ENCODE results near the gene TTYH1.

TTYH1 gene

GRCh38 chr19:54422136-54422535, 6.9 kb downstream of the TTYH1 start:
- DNase-seq (ENCODE audit: low read depth in 3 of 3): no peak

- no peak for DNase-seq (ENCODE audit: low read depth in 3 of 3)
Observed at GRCh38 chr19:54424201-54424600, 8.9 kb downstream of the TTYH1 start.

- no peak for DNase-seq (ENCODE audit: low read depth in 3 of 3)
Observed at GRCh38 chr19:54424660-54425381, 9.6 kb downstream of the TTYH1 start.

GRCh38 chr19:54425382-54425723, 10.1 kb downstream of the TTYH1 start:
- no peak for DNase-seq (ENCODE audit: low read depth in 3 of 3)

- DNase-seq (ENCODE audit: low read depth in 3 of 3): no peak
Observed at GRCh38 chr19:54426291-54426931, 11.1 kb downstream of the TTYH1 start.

GRCh38 chr19:54427586-54427985, 12.3 kb downstream of the TTYH1 start:
- DNase-seq (ENCODE audit: low read depth in 3 of 3): no peak

- DNase-seq (ENCODE audit: low read depth in 3 of 3): no peak
Observed at GRCh38 chr19:54428323-54429175, 13.3 kb downstream of the TTYH1 start.

GRCh38 chr19:54429176-54429495, 13.9 kb downstream of the TTYH1 start:
- no peak for DNase-seq (ENCODE audit: low read depth in 3 of 3)

GRCh38 chr19:54429545-54430227, 14.4 kb downstream of the TTYH1 start:
- DNase-seq (ENCODE audit: low read depth in 3 of 3): no peak

- DNase-seq (ENCODE audit: low read depth in 3 of 3): peak; percentile 17 to 50 (median 26)
Observed at GRCh38 chr19:54430306-54431254, 15.3 kb downstream of the TTYH1 start.

- no peak for DNase-seq (ENCODE audit: low read depth in 3 of 3)
Observed at GRCh38 chr19:54431255-54431838, 16.1 kb downstream of the TTYH1 start.

GRCh38 chr19:54432144-54432738, 17.0 kb downstream of the TTYH1 start:
- DNase-seq (ENCODE audit: low read depth in 3 of 3): no peak

- DNase-seq (ENCODE audit: low read depth in 3 of 3): no peak
Observed at GRCh38 chr19:54433697-54434096, 18.4 kb downstream of the TTYH1 start.

GRCh38 chr19:54434112-54434872, 19.0 kb downstream of the TTYH1 start:
- DNase-seq (ENCODE audit: low read depth in 3 of 3): no peak

GRCh38 chr19:54434873-54435214, 19.6 kb downstream of the TTYH1 start:
- DNase-seq (ENCODE audit: low read depth in 3 of 3): no peak

- DNase-seq (ENCODE audit: low read depth in 3 of 3): no peak
Observed at GRCh38 chr19:54435551-54436016, 20.3 kb downstream of the TTYH1 start.

GRCh38 chr19:54436031-54436523, 20.8 kb downstream of the TTYH1 start:
- no peak for DNase-seq (ENCODE audit: low read depth in 3 of 3)

- DNase-seq (ENCODE audit: low read depth in 3 of 3): no peak
Observed at GRCh38 chr19:54436628-54437252, 21.5 kb downstream of the TTYH1 start.

All from stimulated activated CD4-positive, alpha-beta T cell treated with anti-CD3 and anti-CD28 coated beads, TNF-alpha, amount 100 ng/mL, for 48 hours (primary cell).